AG20443 (cell line): ENCODE results near the gene ICE1.

Source experiments
- DNase-seq: peaks from one replicate; pipeline ENCODE4 v3.0.0; 2012; ENCODE audit warnings: low spot score, mixed read lengths

The ICE1 gene

DNA sequence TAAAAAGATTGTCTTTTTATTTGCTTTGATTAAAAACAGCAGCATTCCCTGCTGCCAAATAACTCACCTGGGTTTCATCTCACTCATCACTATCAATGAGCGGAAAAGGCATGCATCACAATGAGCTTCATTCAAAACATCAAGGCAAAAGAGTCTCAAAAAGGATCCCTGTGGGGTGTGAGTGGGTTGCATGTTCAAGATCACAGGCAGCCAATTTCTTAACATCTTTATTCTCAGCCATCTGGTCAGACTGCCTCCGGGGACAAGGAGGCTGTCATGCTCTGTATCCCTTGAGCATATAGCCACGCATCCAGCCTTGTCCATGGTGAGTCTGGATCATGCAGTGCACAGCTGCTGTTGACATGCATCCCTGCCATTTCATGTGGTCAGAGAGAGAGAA lies 117.1 kb downstream of the ICE1 start:
- DNase-seq = no peak
